GM18499 (cell line): Measurements from ENCODE around the gene VWF.

ENCODE experiments used
- ATAC-seq: cut with Tn5 transposase; IDR thresholded peaks from one replicate; pipeline ENCODE4 v1.9.1; 2021; ENCODE audit warnings: moderate number of reproducible peaks; ENCODE audit not compliant: insufficient read depth, unreplicated experiment

Gene VWF

DNA sequence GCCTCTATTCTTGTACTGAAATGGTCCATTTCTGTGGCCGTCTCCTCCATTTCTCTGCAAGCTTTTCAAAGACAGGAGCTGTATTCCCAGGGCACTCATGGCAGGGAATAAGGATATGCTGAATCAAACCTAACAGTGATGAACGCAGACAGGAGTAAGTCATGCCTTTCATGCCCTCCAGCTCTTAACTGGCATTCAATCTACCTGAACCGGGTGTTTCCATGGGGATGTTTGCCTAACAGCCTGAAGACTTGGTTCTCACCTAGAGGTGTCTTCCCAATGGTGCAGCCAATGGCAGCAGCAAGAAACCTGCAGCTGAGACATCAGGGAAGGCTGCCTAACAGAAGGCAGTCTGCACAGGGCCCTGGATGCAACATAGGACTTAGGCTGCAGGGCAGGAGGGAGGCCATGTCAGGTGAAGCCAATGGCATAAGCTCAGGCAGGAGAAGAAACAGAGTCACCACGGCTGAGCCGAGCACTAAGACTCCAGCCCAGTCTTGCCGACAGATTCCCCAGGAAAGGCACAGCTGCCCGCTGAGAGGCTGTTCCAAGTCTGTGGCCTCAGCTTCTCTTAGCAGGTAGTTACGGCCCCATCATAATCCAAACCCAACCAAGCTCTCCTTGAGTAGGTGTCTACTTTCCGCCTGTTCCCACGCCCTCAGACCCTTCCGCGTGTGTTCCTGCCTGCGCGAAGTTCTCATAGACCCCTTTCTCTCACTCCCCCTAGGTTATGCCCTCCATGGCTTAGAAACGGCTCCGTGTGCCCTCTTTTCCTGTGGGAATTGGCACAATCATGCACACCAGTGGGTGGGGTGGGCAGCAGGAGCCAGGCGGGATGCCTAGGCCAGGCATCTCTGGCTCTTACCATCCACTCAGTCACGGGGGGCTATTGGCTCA, 44.1 kb downstream of the VWF start:
- ATAC-seq: no peak

- ATAC-seq: no peak
These were observed 45.9 kb downstream of the VWF start for GRCh38 chr12:6078398-6079096.

DNA sequence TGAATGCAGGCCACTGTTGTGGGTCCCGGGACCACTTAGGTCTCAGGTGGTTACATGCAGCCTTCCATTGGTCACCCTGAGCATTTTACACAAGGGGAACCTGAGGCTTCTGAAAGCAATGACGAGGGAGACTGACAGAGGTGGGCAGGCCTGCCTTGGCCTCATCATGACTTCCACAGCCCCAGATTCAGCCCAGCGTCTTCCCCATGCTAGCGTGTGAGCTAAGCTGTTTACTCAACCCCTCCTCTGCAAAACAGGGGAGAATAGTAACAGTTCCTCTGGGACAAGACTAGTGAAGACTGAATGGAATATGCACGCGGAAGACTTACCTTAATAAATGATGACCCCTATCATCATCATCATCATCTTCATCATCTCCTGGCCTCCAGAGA, 46.8 kb downstream of the VWF start:
- ATAC-seq: no peak

DNA sequence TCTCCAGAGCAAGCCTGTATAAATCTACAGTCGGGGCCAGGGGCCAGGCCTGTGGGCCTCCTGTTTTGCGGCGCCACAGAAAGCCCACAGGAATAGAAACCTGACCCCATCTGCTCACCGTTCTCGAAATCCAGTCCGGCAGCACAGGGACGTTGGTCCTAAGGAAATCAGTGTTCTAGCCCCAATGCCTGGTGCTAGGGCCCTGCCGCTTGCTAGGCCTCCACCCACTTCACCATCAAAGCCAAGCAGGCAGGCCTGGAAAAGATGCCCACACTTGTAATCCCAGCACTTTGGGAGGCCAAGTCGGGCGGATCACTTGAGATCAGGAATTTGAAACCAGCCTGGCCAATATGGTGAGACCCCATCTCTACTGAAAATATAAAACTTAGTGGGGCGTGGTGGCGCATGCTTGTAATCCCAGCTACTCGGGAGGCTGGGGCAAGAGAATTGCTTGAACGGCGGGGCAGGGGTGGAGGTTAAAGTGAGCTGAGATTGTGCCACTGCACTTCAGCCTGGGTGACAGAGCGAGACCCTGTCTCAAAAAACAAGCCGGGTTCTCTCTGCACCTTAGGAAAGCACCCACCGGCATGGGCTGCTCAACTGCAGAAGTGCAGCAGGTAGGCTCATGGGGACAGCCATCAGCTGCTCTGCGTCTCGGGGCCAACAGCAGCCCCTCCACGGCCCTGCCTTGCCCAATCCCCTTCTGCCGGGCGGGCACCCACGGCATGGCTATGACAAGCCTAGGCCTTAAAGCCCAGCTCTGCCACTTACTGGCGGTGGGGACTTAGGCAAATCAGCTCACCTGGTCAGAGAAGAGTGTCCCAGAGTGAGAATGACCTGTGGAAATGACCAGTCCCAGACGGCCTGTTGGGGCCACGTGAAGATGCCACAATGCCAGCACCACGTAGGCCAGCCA, 47.4 kb downstream of the VWF start:
- ATAC-seq: no peak

DNA sequence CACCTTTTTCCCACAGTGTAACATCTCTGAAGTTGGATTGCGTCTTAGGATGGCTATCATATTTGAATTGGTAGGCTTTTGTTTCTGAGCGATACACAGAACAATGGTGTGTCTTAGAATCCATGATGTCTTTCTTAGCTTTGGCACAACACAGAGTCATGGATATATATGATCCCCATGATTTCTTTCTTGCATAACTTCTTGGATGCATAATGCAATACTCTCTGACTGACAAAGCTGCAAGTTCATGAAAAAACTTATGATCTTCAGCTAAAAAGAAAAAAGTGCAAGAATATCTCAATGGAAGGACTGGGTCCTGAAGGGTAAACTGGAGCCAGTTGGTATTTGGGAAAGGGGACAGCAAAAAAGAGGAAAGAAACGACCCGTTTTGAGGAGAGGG, 48.1 kb downstream of the VWF start:
- ATAC-seq: no peak

DNA sequence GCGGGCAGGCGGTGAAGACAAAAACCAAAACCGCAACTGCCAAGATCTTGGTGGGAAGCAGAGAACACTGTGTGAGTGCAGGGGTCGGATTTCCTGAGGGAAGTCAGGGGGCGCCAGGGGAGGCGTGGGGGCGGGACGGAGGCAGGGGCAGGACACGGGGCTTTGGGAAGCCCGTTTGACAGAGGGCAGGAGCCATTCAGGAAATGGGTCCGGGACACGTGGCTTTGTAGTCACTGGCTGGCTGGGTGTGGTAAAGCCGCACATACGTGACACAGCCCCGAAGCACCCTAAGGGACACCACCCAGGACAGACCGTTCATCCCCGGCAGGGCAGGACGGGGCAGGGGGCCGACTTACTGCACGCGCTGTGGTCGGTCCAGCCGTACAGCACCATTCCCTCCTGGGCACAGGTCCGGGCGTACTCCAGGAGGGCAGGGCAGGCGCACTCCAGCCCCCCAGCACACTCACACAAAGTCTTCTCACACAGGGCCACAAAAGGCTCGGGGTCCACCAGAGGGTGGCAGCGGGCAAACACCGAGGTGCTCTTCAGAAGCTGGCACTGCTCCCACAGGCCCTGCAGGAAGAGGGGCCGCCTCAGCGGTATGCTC, 49.4 kb downstream of the VWF start:
- no peak for ATAC-seq

DNA sequence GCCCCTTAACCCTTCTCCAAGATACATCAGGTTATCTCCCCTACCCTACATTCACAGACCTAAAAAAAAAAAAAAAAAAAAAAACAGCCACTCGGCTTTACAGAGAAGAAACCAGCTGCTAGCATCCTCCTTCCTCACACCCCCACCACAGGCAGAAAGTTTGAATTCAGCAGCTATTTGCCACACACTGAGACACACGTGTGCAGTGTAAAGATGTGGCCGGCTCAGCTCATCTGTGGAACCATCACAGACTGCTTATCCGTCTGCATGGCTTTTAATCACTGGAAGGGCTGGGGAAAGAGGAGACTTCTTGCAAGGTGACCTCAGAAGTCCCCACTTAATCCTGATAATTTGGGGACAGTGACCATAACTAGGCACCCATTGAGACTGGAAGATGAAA, 50.0 kb downstream of the VWF start:
- ATAC-seq: no peak

DNA sequence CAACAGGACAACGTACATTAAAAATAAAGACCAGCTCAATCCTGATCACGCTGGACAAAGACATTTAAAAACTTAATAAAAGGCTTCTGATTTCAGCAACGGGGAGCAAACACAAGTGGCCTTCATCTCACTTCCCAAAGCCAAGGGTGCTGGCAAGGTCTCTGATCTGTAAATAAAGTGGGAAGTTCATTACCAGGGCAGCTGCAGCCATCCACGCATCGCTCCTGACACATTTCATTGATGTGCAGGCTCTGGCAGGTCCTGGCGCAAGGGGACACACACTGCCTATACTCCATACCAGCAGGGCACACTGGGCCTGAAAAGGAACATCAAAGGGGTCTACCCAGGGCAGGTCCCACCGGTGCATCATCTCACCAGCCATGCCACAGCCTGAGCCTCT, 51.0 kb downstream of the VWF start:
- no peak for ATAC-seq

GRCh38 chr12:6072302-6072752, 52.1 kb downstream of the VWF start:
- ATAC-seq: no peak

- no peak for ATAC-seq
These were observed 52.9 kb downstream of the VWF start for GRCh38 chr12:6071589-6071988.

- no peak for ATAC-seq
These were observed 53.8 kb downstream of the VWF start for GRCh38 chr12:6070472-6071257.

- no peak for ATAC-seq
These were observed 54.9 kb downstream of the VWF start for GRCh38 chr12:6069437-6070093.

DNA sequence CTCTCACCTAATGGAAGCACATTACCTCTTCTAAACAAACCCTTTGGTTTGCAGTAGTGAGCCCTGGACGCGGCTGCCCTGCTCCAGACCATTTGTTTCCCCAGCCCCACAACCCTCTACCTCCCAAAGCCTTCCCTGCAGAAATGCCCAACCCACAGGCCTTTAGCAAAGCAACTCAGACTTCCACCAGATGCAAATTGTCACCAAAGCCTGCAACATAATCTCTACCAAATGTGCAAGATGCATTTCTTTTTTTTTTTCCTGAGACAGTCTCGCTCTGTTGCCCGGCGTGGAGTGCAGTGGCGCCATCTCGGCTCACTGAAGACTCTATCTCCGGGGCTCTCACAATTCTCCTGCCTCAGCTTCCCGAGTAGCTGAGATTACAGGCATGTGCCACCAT, 56.2 kb downstream of the VWF start:
- no peak for ATAC-seq

GRCh38 chr12:6067152-6067916, 57.1 kb downstream of the VWF start:
- ATAC-seq: no peak

GRCh38 chr12:6066651-6067050, 57.8 kb downstream of the VWF start:
- no peak for ATAC-seq

- no peak for ATAC-seq
These were observed 58.6 kb downstream of the VWF start for GRCh38 chr12:6065863-6066199.

- no peak for ATAC-seq
These were observed 59.2 kb downstream of the VWF start for GRCh38 chr12:6065131-6065862.
